Tibial nerve (tissue), 4 donors: ENCODE data around the gene SPATS2L.

Source experiments
- CTCF ChIP-seq, 5 experiments: fragments of 200-600 bp in 3 of 5; fragments of 450-650 bp in 2 of 5; sonication (generic) in 3 of 5; IDR thresholded peaks; one replicate each; pipeline ENCODE4 v1.5.1; 2016 to 2019; ENCODE audit warnings: antibody characterized with exemption in 5 of 5, mild to moderate bottlenecking in 3 of 5, moderate library complexity in 2 of 5
- EP300 ChIP-seq, 2 donors: sonication (generic); formaldehyde crosslinking; IDR thresholded peaks; one replicate each; pipeline ENCODE4 v1.6.1; 2017; ENCODE audit warnings: antibody characterized with exemption in 2 of 2, mild to moderate bottlenecking in 1 of 2
- POLR2A ChIP-seq, 2 donors: fragments of 450-650 bp; IDR thresholded peaks; one replicate each; pipeline ENCODE4 v1.6.1; 2017; ENCODE audit warnings: antibody characterized with exemption in 2 of 2, mild to moderate bottlenecking in 2 of 2, moderate library complexity in 2 of 2

- TF ChIP-seq POLR2A (IDR thresholded peaks at IDR 0.05) = no peak
- TF ChIP-seq CTCF (IDR thresholded peaks at IDR 0.05) = no peak
- TF ChIP-seq EP300 (IDR thresholded peaks at IDR 0.05) = peak in 1 of 2 donors; percentile 48
Observed at GRCh38 chr2:200403814-200404213, 97.3 kb downstream of the SPATS2L start.
